ENCODE results near the gene MDM2. TPM values are rescaled to one million over a fixed set of nuclear protein-coding genes. Genes with fewer than 3 reads are reported as not detected.
"Not testable (repeated sequence)": the region's sequence is repeated elsewhere in the genome, so short reads cannot be mapped to it uniquely, and the experiment has no call there.

MDM2 gene
- total and polyA plus RNA-seq, 4 donors, result 24.9 to 155 (median 108) TPM

GRCh38 chr12:68794653-68795251 lies 13.2 kb upstream of the MDM2 start:
- 95 to 97% methylated on average over 3 of the region's 3 CpGs for WGBS, 2 donors
- TF ChIP-seq CTCF (IDR thresholded peaks at IDR 0.05; ENCODE audit: control extremely low read depth, extremely low read depth), result no peak

DNA sequence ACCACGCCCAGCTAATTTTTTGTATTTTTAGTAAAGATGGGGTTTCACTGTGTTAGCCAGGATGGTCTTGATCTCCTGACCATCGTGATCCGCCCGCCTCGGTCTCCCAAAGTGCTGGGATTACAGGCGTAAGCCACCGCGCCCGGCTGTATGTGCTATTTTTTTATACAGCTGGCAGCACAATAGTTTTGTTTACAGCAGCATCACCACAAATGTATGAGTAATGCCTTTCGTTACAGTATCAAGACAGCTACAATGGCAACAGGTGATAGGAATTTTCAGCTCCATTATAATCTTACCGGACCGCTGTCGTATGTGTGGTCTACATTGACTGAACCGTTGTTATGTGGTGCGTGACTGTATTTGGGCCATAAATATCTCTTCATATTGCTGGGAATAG lies 11.6 kb upstream of the MDM2 start:
- H3K27me3 ChIP-seq (ENCODE audit: control insufficient read depth in 3 of 3, insufficient read depth in 3 of 3, low read length in 2 of 3), result no peaks in the 10 kb centered on the region
- H3K9ac ChIP-seq (ENCODE audit: insufficient read depth in 1 of 2, low read length in 2 of 2), result no peak overlapping the region
- H3K36me3 ChIP-seq (ENCODE audit: control insufficient read depth in 4 of 4, insufficient read depth in 4 of 4, low read length in 4 of 4), result no peaks in the 10 kb centered on the region
- no peaks in the 10 kb centered on the region for H3K4me1 ChIP-seq (ENCODE audit: control insufficient read depth in 5 of 5, insufficient read depth in 5 of 5, low read length in 5 of 5)
- no peaks in the 10 kb centered on the region for H3K9me3 ChIP-seq (ENCODE audit: control insufficient read depth in 4 of 4, insufficient read depth in 3 of 4, low read length in 3 of 4)
- TF ChIP-seq CTCF (IDR thresholded peaks at IDR 0.05; ENCODE audit: control extremely low read depth, extremely low read depth), result no peak
- DNase-seq (no peak), ATAC-seq (ENCODE audit: insufficient read depth, low FRiP score) (no peak)
- no peak overlapping the region for H3K27ac ChIP-seq (ENCODE audit: low read depth in 1 of 2, low read length in 1 of 2)
- WGBS, 2 donors, result 97% methylated on average over 15 of the region's 15 CpGs
- H3K4me3 ChIP-seq, result no peak overlapping the region

More at GRCh38 chr12:68794653-68795251, 13.2 kb upstream of the MDM2 start:
- Histone ChIP-seq H3K4me1 (ENCODE audit: control insufficient read depth in 5 of 5, insufficient read depth in 5 of 5, low read length in 5 of 5) (no peaks in the 10 kb centered on the region), H3K4me3 (no peak overlapping the region), H3K36me3 (ENCODE audit: control insufficient read depth in 4 of 4, insufficient read depth in 4 of 4, low read length in 4 of 4) (no peaks in the 10 kb centered on the region), H3K27ac (ENCODE audit: low read depth in 1 of 2, low read length in 1 of 2) (no peak overlapping the region), H3K9ac (ENCODE audit: insufficient read depth in 1 of 2, low read length in 2 of 2) (no peak overlapping the region), H3K9me3 (ENCODE audit: control insufficient read depth in 4 of 4, insufficient read depth in 3 of 4, low read length in 3 of 4) (no peaks in the 10 kb centered on the region), H3K27me3 (ENCODE audit: control insufficient read depth in 3 of 3, insufficient read depth in 3 of 3, low read length in 2 of 3) (no peaks in the 10 kb centered on the region)
- DNase-seq, result no peak
- no peak for ATAC-seq (ENCODE audit: insufficient read depth, low FRiP score)

- ATAC-seq (ENCODE audit: insufficient read depth, low FRiP score) (no peak), DNase-seq (no peak)
- no peaks in the 10 kb centered on the region for H3K36me3 ChIP-seq (ENCODE audit: control insufficient read depth in 4 of 4, insufficient read depth in 4 of 4, low read length in 4 of 4)
- 90 to 98% methylated on average over 1 of the region's 1 CpG for WGBS, 2 donors
- no peak for TF ChIP-seq CTCF (IDR thresholded peaks at IDR 0.05; ENCODE audit: control extremely low read depth, extremely low read depth)
- H3K27me3 ChIP-seq (ENCODE audit: control insufficient read depth in 3 of 3, insufficient read depth in 3 of 3, low read length in 2 of 3), result no peaks in the 10 kb centered on the region
- no peaks in the 10 kb centered on the region for H3K4me1 ChIP-seq (ENCODE audit: control insufficient read depth in 5 of 5, insufficient read depth in 5 of 5, low read length in 5 of 5)
- no peak overlapping the region for H3K4me3 ChIP-seq
- no peaks in the 10 kb centered on the region for H3K9me3 ChIP-seq (ENCODE audit: control insufficient read depth in 4 of 4, insufficient read depth in 3 of 4, low read length in 3 of 4)
- no peak overlapping the region for H3K9ac ChIP-seq (ENCODE audit: insufficient read depth in 1 of 2, low read length in 2 of 2)
- H3K27ac ChIP-seq (ENCODE audit: low read depth in 1 of 2, low read length in 1 of 2), result no peak overlapping the region
These were observed 9.1 kb upstream of the MDM2 start for GRCh38 chr12:68798882-68799234.

DNA sequence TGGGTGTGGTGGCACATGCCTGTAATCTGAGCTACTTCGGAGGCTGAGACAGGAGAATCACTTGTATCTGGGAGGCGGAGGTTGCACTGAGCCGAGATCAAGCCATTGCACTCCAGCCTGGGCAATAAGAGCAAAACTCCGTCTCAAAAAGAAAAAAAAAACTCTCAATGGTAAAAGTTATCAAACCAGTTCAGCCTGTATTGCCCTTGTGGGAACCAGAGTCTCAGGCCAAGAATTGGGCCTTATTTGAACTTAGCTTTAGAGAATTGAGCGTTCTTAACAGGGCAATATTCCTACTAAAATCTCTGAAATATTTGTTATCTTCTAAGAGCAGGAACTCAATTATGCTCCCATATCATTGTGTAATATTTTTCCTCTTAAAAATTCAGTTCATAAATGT lies 7.7 kb upstream of the MDM2 start:
- WGBS, 2 donors, result 73 to 84% methylated on average over 5 of the region's 5 CpGs
- TF ChIP-seq CTCF (IDR thresholded peaks at IDR 0.05; ENCODE audit: control extremely low read depth, extremely low read depth), result no peak
- ATAC-seq (ENCODE audit: insufficient read depth, low FRiP score), result no peak
- H3K27ac ChIP-seq (ENCODE audit: low read depth in 1 of 2, low read length in 1 of 2), result no peak overlapping the region
- peak in 2 of 3 donors; percentile 30 to 58 for DNase-seq
- H3K9me3 ChIP-seq (ENCODE audit: control insufficient read depth in 4 of 4, insufficient read depth in 3 of 4, low read length in 3 of 4), result no peaks in the 10 kb centered on the region
- H3K9ac ChIP-seq (ENCODE audit: insufficient read depth in 1 of 2, low read length in 2 of 2), result no peak overlapping the region
- peaks cover 0 to 5% (median 0%) of the 10 kb centered on the region in 5 donors for H3K4me1 ChIP-seq (ENCODE audit: control insufficient read depth in 5 of 5, insufficient read depth in 5 of 5, low read length in 5 of 5)
- no peaks in the 10 kb centered on the region for H3K36me3 ChIP-seq (ENCODE audit: control insufficient read depth in 4 of 4, insufficient read depth in 4 of 4, low read length in 4 of 4)
- no peak overlapping the region for H3K4me3 ChIP-seq
- H3K27me3 ChIP-seq (ENCODE audit: control insufficient read depth in 3 of 3, insufficient read depth in 3 of 3, low read length in 2 of 3), result peaks cover 0 to 2% (median 0%) of the 10 kb centered on the region in 3 donors

DNA sequence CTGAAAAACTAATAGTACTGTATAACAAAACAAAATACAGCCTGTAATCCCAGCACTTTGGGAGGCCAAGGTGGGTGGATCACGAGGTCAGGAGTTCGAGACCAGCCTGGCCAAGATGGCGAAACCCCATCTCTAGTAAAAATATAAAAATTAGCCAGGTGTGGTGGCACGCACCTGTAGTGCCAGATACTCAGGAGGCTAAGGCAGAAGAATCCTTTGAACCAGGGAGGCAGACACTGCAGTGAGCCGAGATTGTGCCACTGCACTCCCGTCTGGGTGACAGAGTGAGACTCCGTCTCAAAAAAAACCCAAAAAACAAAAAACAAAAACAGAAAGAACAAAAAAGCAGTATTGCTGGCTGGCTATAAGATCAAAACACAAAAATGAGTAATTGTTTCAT lies 6.9 kb upstream of the MDM2 start:
- H3K27ac ChIP-seq (ENCODE audit: low read depth in 1 of 2, low read length in 1 of 2); H3K4me3 ChIP-seq; ATAC-seq (ENCODE audit: insufficient read depth, low FRiP score); H3K9ac ChIP-seq (ENCODE audit: insufficient read depth in 1 of 2, low read length in 2 of 2); DNase-seq; H3K4me1 ChIP-seq (ENCODE audit: control insufficient read depth in 5 of 5, insufficient read depth in 5 of 5, low read length in 5 of 5); H3K36me3 ChIP-seq (ENCODE audit: control insufficient read depth in 4 of 4, insufficient read depth in 4 of 4, low read length in 4 of 4); H3K27me3 ChIP-seq (ENCODE audit: control insufficient read depth in 3 of 3, insufficient read depth in 3 of 3, low read length in 2 of 3); H3K9me3 ChIP-seq (ENCODE audit: control insufficient read depth in 4 of 4, insufficient read depth in 3 of 4, low read length in 3 of 4): not testable (repeated sequence)
- WGBS, 2 donors, result 99% methylated on average over 7 of the region's 7 CpGs
